H1 (cell line): ENCODE data around the gene GSG1L. TPM values are rescaled to one million over a fixed set of nuclear protein-coding genes. Genes with fewer than 3 reads are reported as not detected.

Experiments
- CTCF ChIA-PET: fragments of 300-600 bp; sonication (Branson Sonifier 250); formaldehyde crosslinking; loops from one replicate; lab custom pipeline; 2021; ENCODE audit not compliant: partially characterized antibody; lab: Charles Lee
- POLR2A ChIA-PET: fragments of 300-600 bp; sonication (Branson Sonifier 250); formaldehyde crosslinking; loops from one replicate; lab custom pipeline; 2021; ENCODE audit warnings: inconsistent platforms; ENCODE audit not compliant: partially characterized antibody; lab: Charles Lee
- DNase-seq, 2 experiments: peaks; one replicate each; pipeline versions ENCODE4 v3.0.0 to v3.0.0-alpha.2; 2010 to 2022; ENCODE audit warnings: low spot score in 2 of 2, low read depth in 1 of 2, mixed read lengths in 1 of 2
- FAIRE-seq: peaks from 2 replicates; lab custom pipeline; 2011; peaks lifted over from hg19 to GRCh38; lab: Jason Lieb, UNC
- H2AFZ ChIP-seq: 2 replicates; pipeline ENCODE4 v1.8.1; 2012; ENCODE audit warnings: low read length, inconsistent platforms
- H2AK5ac ChIP-seq: 2 replicates; pipeline ENCODE4 v1.6.1; 2013; ENCODE audit warnings: low read depth, low read length
- H2BK120ac ChIP-seq: replicated peaks from 2 replicates; pipeline ENCODE3; 2013; ENCODE audit warnings: low read depth, low read length, inconsistent platforms
- H2BK12ac ChIP-seq: 2 replicates; pipeline ENCODE4 v1.6.1; 2013; ENCODE audit warnings: low read depth, low read length
- H2BK15ac ChIP-seq: 2 replicates; pipeline ENCODE4 v1.6.1; 2013; ENCODE audit warnings: low read length
- H2BK20ac ChIP-seq: 2 replicates; pipeline ENCODE4 v1.6.1; 2013; ENCODE audit warnings: low read length
- H2BK5ac ChIP-seq: 2 replicates; pipeline ENCODE4 v1.6.1; 2013; ENCODE audit warnings: low read depth, low read length
- H3K14ac ChIP-seq: 2 replicates; pipeline ENCODE4 v1.6.1; 2013; ENCODE audit warnings: inconsistent platforms; ENCODE audit not compliant: insufficient read length
- H3K18ac ChIP-seq: 2 replicates; pipeline ENCODE4 v1.6.1; 2013; ENCODE audit warnings: low read length; ENCODE audit errors: extremely low read depth
- H3K23ac ChIP-seq: 2 replicates; pipeline ENCODE4 v1.6.1; 2013; ENCODE audit warnings: inconsistent platforms; ENCODE audit not compliant: insufficient read length
- H3K23me2 ChIP-seq: 2 replicates; pipeline ENCODE4 v1.6.1; 2013; ENCODE audit warnings: low read depth, low read length
- H3K27ac ChIP-seq: 2 replicates; pipeline ENCODE4 v1.6.1; 2011; ENCODE audit warnings: low read depth, low read length, inconsistent platforms
- H3K27me3 ChIP-seq, 4 experiments: replicated peaks in 1 of 4; 1 replicate in 1 of 4; 2 replicates in 3 of 4; pipeline versions ENCODE4 v1.6.1 to v1.8.1; 2011 to 2013; ENCODE audit warnings: low read length in 3 of 4, mild to moderate bottlenecking in 3 of 4, inconsistent platforms in 2 of 4, mixed read lengths in 2 of 4, moderate library complexity in 1 of 4; ENCODE audit not compliant: control insufficient read depth in 3 of 4, insufficient read depth in 3 of 4; ENCODE audit errors: extremely low read depth in 1 of 4
- H3K36me3 ChIP-seq, 4 experiments: 2 replicates each; pipeline versions ENCODE4 v1.6.1 to v1.8.1; 2011 to 2013; ENCODE audit warnings: mild to moderate bottlenecking in 4 of 4, low read length in 3 of 4, moderate library complexity in 2 of 4, control low read depth in 1 of 4, inconsistent platforms in 1 of 4; ENCODE audit not compliant: insufficient read depth in 4 of 4, control insufficient read depth in 2 of 4
- H3K4ac ChIP-seq: replicated peaks from 2 replicates; pipeline ENCODE3; 2013; ENCODE audit warnings: low read length, low read depth, mixed read lengths, inconsistent platforms; ENCODE audit not compliant: insufficient read length
- H3K4me1 ChIP-seq, 4 experiments: replicated peaks in 1 of 4; 1 replicate in 1 of 4; 2 replicates in 3 of 4; pipeline versions ENCODE4 v1.6.1 to v1.8.1; 2011 to 2013; ENCODE audit warnings: low read length in 3 of 4, inconsistent platforms in 2 of 4, mixed read lengths in 1 of 4; ENCODE audit not compliant: insufficient read depth in 4 of 4, control insufficient read depth in 3 of 4
- H3K4me2 ChIP-seq, 2 experiments: 2 replicates each; pipeline versions ENCODE4 v1.6.1 to v1.8.1; 2011 to 2013; ENCODE audit warnings: low read depth in 2 of 2, low read length in 2 of 2, control low read depth in 1 of 2, inconsistent platforms in 1 of 2, mild to moderate bottlenecking in 1 of 2; ENCODE audit not compliant: insufficient read depth in 1 of 2
- H3K4me3 ChIP-seq, 4 experiments: fragments of 200-600, 300-600 bp in 1 of 4; sonication (generic), shearing (Covaris generic), sonication (Bioruptor Twin) in 1 of 4; 2 replicates each; pipeline versions ENCODE4 v1.5.1 to v1.8.1; 2011 to 2016; ENCODE audit warnings: low read length in 4 of 4, low read depth in 3 of 4, control low read depth in 2 of 4, inconsistent platforms in 2 of 4, mild to moderate bottlenecking in 2 of 4, mixed read lengths in 1 of 4, moderate library complexity in 1 of 4; ENCODE audit not compliant: insufficient read depth in 2 of 4; ENCODE audit errors: extremely low read depth in 1 of 4
- H3K56ac ChIP-seq: replicated peaks from 2 replicates; pipeline ENCODE3; 2013; ENCODE audit warnings: low read depth, mild to moderate bottlenecking, mixed read lengths, low read length, inconsistent platforms; ENCODE audit not compliant: insufficient read length
- H3K79me1 ChIP-seq: 2 replicates; pipeline ENCODE4 v1.6.1; 2013; ENCODE audit warnings: low read depth, low read length, control low read depth
- H3K79me2 ChIP-seq, 2 experiments: 2 replicates each; pipeline versions ENCODE4 v1.6.1 to v1.8.1; 2012 to 2013; ENCODE audit warnings: low read length in 2 of 2, mild to moderate bottlenecking in 2 of 2, inconsistent platforms in 1 of 2; ENCODE audit not compliant: insufficient read depth in 2 of 2, control insufficient read depth in 1 of 2
- H3K9ac ChIP-seq, 4 experiments: replicated peaks in 1 of 4; 1 replicate in 1 of 4; 2 replicates in 3 of 4; pipeline versions ENCODE4 v1.6.1 to v1.8.1; 2011 to 2013; ENCODE audit warnings: low read depth in 3 of 4, low read length in 3 of 4, control low read depth in 2 of 4, mild to moderate bottlenecking in 2 of 4, moderate library complexity in 2 of 4, inconsistent platforms in 1 of 4; ENCODE audit errors: extremely low read depth in 1 of 4
- H3K9me3 ChIP-seq, 2 experiments: 2 replicates each; pipeline versions ENCODE4 v1.6.1 to v1.8.1; 2012 to 2013; ENCODE audit warnings: mild to moderate bottlenecking in 2 of 2, moderate library complexity in 2 of 2, control low read depth in 1 of 2, inconsistent platforms in 1 of 2, low read depth in 1 of 2, low read length in 1 of 2, mixed read lengths in 1 of 2; ENCODE audit not compliant: insufficient read depth in 2 of 2
- H4K20me1 ChIP-seq, 2 experiments: replicated peaks in 1 of 2; 2 replicates each; pipeline versions ENCODE3 to v1.8.1; 2011 to 2013; ENCODE audit warnings: inconsistent platforms in 2 of 2, low read length in 2 of 2, mild to moderate bottlenecking in 1 of 2; ENCODE audit not compliant: insufficient read depth in 2 of 2, control insufficient read depth in 1 of 2
- H4K5ac ChIP-seq: 2 replicates; pipeline ENCODE4 v1.6.1; 2013; ENCODE audit warnings: low read length, low read depth, mixed read lengths, inconsistent platforms; ENCODE audit not compliant: insufficient read length
- H4K8ac ChIP-seq: 2 replicates; pipeline ENCODE4 v1.8.0; 2013; ENCODE audit warnings: mild to moderate bottlenecking, moderate library complexity, low read length, inconsistent platforms; ENCODE audit not compliant: insufficient read depth; ENCODE audit errors: extremely low read depth
- H4K91ac ChIP-seq: replicated peaks from 2 replicates; pipeline ENCODE3; 2013; ENCODE audit warnings: low read length, mixed read lengths, inconsistent platforms; ENCODE audit not compliant: insufficient read length
- CHD1 ChIP-seq: IDR thresholded peaks from 2 replicates; pipeline ENCODE4 v1.6.1; 2012; ENCODE audit warnings: low read depth, low read length, improper control_type of control experiment
- EGR1 ChIP-seq: IDR thresholded peaks from 2 replicates; pipeline ENCODE4 v1.6.1; 2011; ENCODE audit warnings: low read depth, low read length, borderline replicate concordance
- HDAC2 ChIP-seq, 2 experiments: fragments of 300-600 bp in 1 of 2; sonication (generic) in 1 of 2; IDR thresholded peaks; 2 replicates each; pipeline ENCODE4 v1.6.1; 2011 to 2012; ENCODE audit warnings: low read depth in 2 of 2, low read length in 2 of 2, mild to moderate bottlenecking in 2 of 2, moderate library complexity in 2 of 2, borderline replicate concordance in 1 of 2, inconsistent platforms in 1 of 2
- POLR2A ChIP-seq, 2 experiments: IDR thresholded peaks; 1 replicate in 1 of 2; 2 replicates in 1 of 2; pipeline ENCODE4 v1.6.1; 2011; ENCODE audit warnings: low read depth in 2 of 2, low read length in 2 of 2, mild to moderate bottlenecking in 2 of 2; ENCODE audit errors: control extremely low read depth in 1 of 2
- POU5F1 ChIP-seq: IDR thresholded peaks from 2 replicates; pipeline ENCODE4 v1.6.1; 2011; ENCODE audit warnings: low read depth, mild to moderate bottlenecking, low read length, moderate library complexity
- SAP30 ChIP-seq: fragments of 300-600 bp; sonication (generic); IDR thresholded peaks from 2 replicates; pipeline ENCODE4 v1.7.1; 2012; ENCODE audit warnings: low read length, moderate library complexity, mild to moderate bottlenecking, inconsistent platforms; ENCODE audit not compliant: insufficient read depth, insufficient replicate concordance
- SIN3A ChIP-seq, 2 experiments: IDR thresholded peaks in 1 of 2; conservative IDR thresholded peaks in 1 of 2; 2 replicates each; pipeline ENCODE4 v1.6.1; 2011 to 2012; ENCODE audit warnings: low read length in 2 of 2, improper control_type of control experiment in 1 of 2, low read depth in 1 of 2, mild to moderate bottlenecking in 1 of 2
- SP1 ChIP-seq: IDR thresholded peaks from 2 replicates; pipeline ENCODE4 v1.6.1; 2011; ENCODE audit warnings: low read depth, low read length
- TBP ChIP-seq: IDR thresholded peaks from 2 replicates; pipeline ENCODE4 v1.6.1; 2011; ENCODE audit warnings: low read depth, low read length, improper control_type of control experiment
- WGBS, 2 experiments: shearing (Covaris generic) in 1 of 2; methylation state at CpG; one replicate each; pipeline versions ENCODE4 v1.1.6 to v1.1.7; 2013 to 2015; ENCODE audit warnings: low lambda C conversion rate in 2 of 2, mixed read lengths in 2 of 2, inconsistent platforms in 1 of 2, low coverage in 1 of 2, missing lambda C conversion rate in 1 of 2; ENCODE audit not compliant: insufficient replicate concordance in 2 of 2, insufficient coverage in 1 of 2, insufficient read length in 1 of 2; ENCODE audit errors: extremely low coverage in 1 of 2, missing lambda C conversion rate in 1 of 2; 5-methylcytosine and 5-hydroxymethylcytosine counted together
- polyA plus RNA-seq, 7 experiments: library from polyadenylated mRNA; depleted of rRNA in 3 of 7; stranded (reverse) in 5 of 7; unstranded in 2 of 7; fragments of >200 nt in 5 of 7; fragments of 200-250 nt in 2 of 7; gene quantifications; 1 replicate in 5 of 7; 2 replicates in 1 of 7; 4 replicates in 1 of 7; pipeline versions ENCODE4 v1.2.1 to v1.2.3, GENCODE V29; 2011 to 2013; ENCODE audit warnings: missing spikeins in 2 of 7, mixed read lengths in 2 of 7
- total RNA-seq: library from RNA; stranded (reverse); fragmentation: NEBNext Ultra II Directional; extraction: Animal tissue kit (Norgen Biotek cat#: 25700); gene quantifications from 2 replicates; pipeline ENCODE4 v1.2.1, GENCODE V29; 2021
- TF ChIP-seq, protein P1 (sequence below): IDR thresholded peaks from 2 replicates; pipeline ENCODE4 v1.6.1; 2011; ENCODE audit warnings: low read depth, mild to moderate bottlenecking, low read length; ENCODE audit not compliant: insufficient read depth

Gene GSG1L
- total and polyA plus RNA-seq, 2 of the 8 experiments (the other 6 are each of a cell fraction or from before 2014, with no cell fraction given) = 0.71 to 1.1 TPM

- CTCF ChIA-PET = interaction anchor here (0.7 to 8.3 kb wide), 9 partner anchors 11 to 208 kb away, joined by 3 to 158 read pairs (median 6); no protein-coding TSS in a partner anchor
- Histone ChIP-seq H3K4ac (no peak overlapping the region), H3K14ac (no peak overlapping the region)
Measured at GRCh38 chr16:27862953-27863352, 200.6 kb downstream of the GSG1L start.

More at GRCh38 chr16:27862953-27863352, 200.6 kb downstream of the GSG1L start:
- Histone ChIP-seq H3K9ac (no peak overlapping the region), H2BK5ac (no peak overlapping the region), H4K8ac (no peak overlapping the region), H3K79me1 (no peaks in the 10 kb centered on the region), H3K36me3 (no peaks in the 10 kb centered on the region), H3K9me3 (peaks cover 6 to 7% of the 10 kb centered on the region in 2 experiments; a peak in 3 of 4 replicates), H4K5ac (no peak overlapping the region), H3K4me1 (no peaks in the 10 kb centered on the region), H2BK15ac (no peak overlapping the region), H2BK120ac (no peak overlapping the region), H4K91ac (no peak overlapping the region), H2BK20ac (no peak overlapping the region), H2AFZ (no peak overlapping the region), H3K79me2 (no peaks in the 10 kb centered on the region), H2BK12ac (no peak overlapping the region), H3K27me3 (no peaks in the 10 kb centered on the region), H2AK5ac (no peak overlapping the region), H3K23me2 (no peaks in the 10 kb centered on the region), H3K4me3 (no peak overlapping the region), H3K56ac (no peak overlapping the region), H3K27ac (no peak overlapping the region), H4K20me1 (no peaks in the 10 kb centered on the region), H3K18ac (no peak overlapping the region), H3K23ac (no peak overlapping the region), H3K4me2 (no peak overlapping the region)
- WGBS, 2 experiments = 95% methylated on average over 1 of the region's 1 CpG; no CpG with 5 or more reads in 1 of the 2 experiments
- TF ChIP-seq CHD1 (no peak), EGR1 (no peak), SIN3A (conservative IDR thresholded peaks at IDR 0.05 in 1 of 2, IDR thresholded peaks at IDR 0.05 in 1 of 2; ENCODE audit: low read depth in 1 of 2, low read length in 2 of 2) (no peak), POLR2A (IDR thresholded peaks at IDR 0.05; ENCODE audit: control extremely low read depth in 1 of 2, low read depth in 2 of 2, low read length in 2 of 2) (no peak), SP1 (no peak), SAP30 (no peak), TBP (no peak), POU5F1 (no peak), HDAC2 (IDR thresholded peaks at IDR 0.05; ENCODE audit: borderline replicate concordance in 1 of 2, low read depth in 2 of 2, low read length in 2 of 2) (no peak)
- TF ChIP-seq, protein P1, sequence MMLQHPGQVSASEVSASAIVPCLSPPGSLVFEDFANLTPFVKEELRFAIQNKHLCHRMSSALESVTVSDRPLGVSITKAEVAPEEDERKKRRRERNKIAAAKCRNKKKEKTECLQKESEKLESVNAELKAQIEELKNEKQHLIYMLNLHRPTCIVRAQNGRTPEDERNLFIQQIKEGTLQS = no peak
- POLR2A ChIA-PET = no interaction called here
- FAIRE-seq (no peak), DNase-seq (no peak)
